ENCODE results near the gene SLU7. TPM values are rescaled to one million over a fixed set of nuclear protein-coding genes. Genes with fewer than 3 reads are reported as not detected.

Gene SLU7
- total and polyA plus RNA-seq, 2 of the 4 experiments (the other 2 are of a cell fraction), result 15.9 to 34.2 TPM

DNA sequence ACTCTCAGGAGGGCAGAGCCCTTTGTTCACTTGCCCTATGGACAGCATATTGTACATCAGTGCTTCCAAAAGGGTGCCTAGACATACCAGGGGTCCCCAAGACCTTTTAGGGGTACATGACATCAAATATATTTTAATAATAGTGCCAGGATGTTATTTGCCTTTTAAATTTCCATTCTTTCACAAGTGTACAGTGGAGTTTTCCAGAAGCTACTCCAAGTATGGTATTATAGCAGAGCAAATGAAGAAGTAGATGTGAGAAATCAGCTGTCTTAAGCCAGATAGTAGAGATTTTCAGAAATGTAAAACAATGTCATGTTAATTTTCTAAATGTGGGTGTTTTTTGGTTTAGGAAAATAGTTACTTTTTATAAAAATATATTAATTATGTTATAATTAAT lies 18.4 kb upstream of the SLU7 start:
- no peak overlapping the region for H3K23ac ChIP-seq (ENCODE audit: low read depth, low read length)
- ChIA-PET CTCF (interaction anchor here (2.0 kb wide), 1 partner anchor 9 kb away, joined by 16 read pairs; no protein-coding TSS in a partner anchor), POLR2A (ENCODE audit: unreplicated experiment) (no interaction called here)
- H4K8ac ChIP-seq (ENCODE audit: low read depth in 2 of 2, low read length in 2 of 2), result no peak overlapping the region
- H2AK9ac ChIP-seq (replicated peaks; ENCODE audit: low read depth, low read length, poor library complexity), result no peak overlapping the region
- in situ Hi-C loops (cut with MboI; ENCODE audit: low sequenced_read_pairs) (no loop called here), intact Hi-C loops (cut with micrococcal nuclease) (loop anchor here (10.0 kb wide), 1 partner anchor 1108 kb away; the partner anchor contains the start of gene GABRB2), dilution Hi-C loops (cut with HindIII; ENCODE audit: low sequenced_read_pairs, unreplicated experiment) (no loop called here)
- no peak overlapping the region for H3K27ac ChIP-seq (ENCODE audit: insufficient read depth, low read length)
- TF ChIP-seq, protein P1, sequence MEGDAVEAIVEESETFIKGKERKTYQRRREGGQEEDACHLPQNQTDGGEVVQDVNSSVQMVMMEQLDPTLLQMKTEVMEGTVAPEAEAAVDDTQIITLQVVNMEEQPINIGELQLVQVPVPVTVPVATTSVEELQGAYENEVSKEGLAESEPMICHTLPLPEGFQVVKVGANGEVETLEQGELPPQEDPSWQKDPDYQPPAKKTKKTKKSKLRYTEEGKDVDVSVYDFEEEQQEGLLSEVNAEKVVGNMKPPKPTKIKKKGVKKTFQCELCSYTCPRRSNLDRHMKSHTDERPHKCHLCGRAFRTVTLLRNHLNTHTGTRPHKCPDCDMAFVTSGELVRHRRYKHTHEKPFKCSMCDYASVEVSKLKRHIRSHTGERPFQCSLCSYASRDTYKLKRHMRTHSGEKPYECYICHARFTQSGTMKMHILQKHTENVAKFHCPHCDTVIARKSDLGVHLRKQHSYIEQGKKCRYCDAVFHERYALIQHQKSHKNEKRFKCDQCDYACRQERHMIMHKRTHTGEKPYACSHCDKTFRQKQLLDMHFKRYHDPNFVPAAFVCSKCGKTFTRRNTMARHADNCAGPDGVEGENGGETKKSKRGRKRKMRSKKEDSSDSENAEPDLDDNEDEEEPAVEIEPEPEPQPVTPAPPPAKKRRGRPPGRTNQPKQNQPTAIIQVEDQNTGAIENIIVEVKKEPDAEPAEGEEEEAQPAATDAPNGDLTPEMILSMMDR (conservative IDR thresholded peaks at IDR 0.05; ENCODE audit: low read depth, low read length), result no peak
- no peak for TF ChIP-seq SMC3 (IDR thresholded peaks at IDR 0.05; ENCODE audit: low read depth, low read length)
- TF ChIP-seq RAD21 (IDR thresholded peaks at IDR 0.05; ENCODE audit: low read length), result no peak
- TF ChIP-seq MXI1 (IDR thresholded peaks at IDR 0.05; ENCODE audit: borderline replicate concordance, low read depth, low read length), result no peak
- no peak for TF ChIP-seq RCOR1 (IDR thresholded peaks at IDR 0.05; ENCODE audit: insufficient replicate concordance, low read length)
- TF ChIP-seq MAFK (IDR thresholded peaks at IDR 0.05; ENCODE audit: low read depth, low read length), result no peak
- TF ChIP-seq, protein P2, sequence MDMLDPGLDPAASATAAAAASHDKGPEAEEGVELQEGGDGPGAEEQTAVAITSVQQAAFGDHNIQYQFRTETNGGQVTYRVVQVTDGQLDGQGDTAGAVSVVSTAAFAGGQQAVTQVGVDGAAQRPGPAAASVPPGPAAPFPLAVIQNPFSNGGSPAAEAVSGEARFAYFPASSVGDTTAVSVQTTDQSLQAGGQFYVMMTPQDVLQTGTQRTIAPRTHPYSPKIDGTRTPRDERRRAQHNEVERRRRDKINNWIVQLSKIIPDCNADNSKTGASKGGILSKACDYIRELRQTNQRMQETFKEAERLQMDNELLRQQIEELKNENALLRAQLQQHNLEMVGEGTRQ (IDR thresholded peaks at IDR 0.05; ENCODE audit: low read depth, low read length), result no peak
- ATAC-seq (ENCODE audit: low read depth) (no peak), DNase-seq (no peak)
- no peak overlapping the region for H3K56ac ChIP-seq (ENCODE audit: extremely low read depth, insufficient read depth, low read length)
- no TSS peak for BruUV-seq (replicated peaks)
- H4K5ac ChIP-seq (ENCODE audit: low read depth, low read length), result no peak overlapping the region
- no peak overlapping the region for H3K18ac ChIP-seq (ENCODE audit: low read depth, low read length)
- no peak overlapping the region for H2BK15ac ChIP-seq (ENCODE audit: low read depth, low read length)
- H3K4me3 ChIP-seq (ENCODE audit: insufficient read depth, low read depth, low read length), result no peak overlapping the region
- H3K36me3 ChIP-seq (ENCODE audit: control insufficient read depth, insufficient read depth, low read length), result no peaks in the 10 kb centered on the region
- H3K9me1 ChIP-seq (ENCODE audit: insufficient read depth, low read length), result no peaks in the 10 kb centered on the region
- no peak overlapping the region for H4K91ac ChIP-seq (ENCODE audit: insufficient read depth, low read depth, low read length)
- H3K79me1 ChIP-seq (ENCODE audit: low read depth in 1 of 2, low read length in 2 of 2), result no peaks in the 10 kb centered on the region
- peaks cover 3% of the 10 kb centered on the region; the same call in 1 of the 2 replicates for H3K4me1 ChIP-seq (ENCODE audit: control insufficient read depth, insufficient read depth, low read length)
- H2BK120ac ChIP-seq (ENCODE audit: low read depth, low read length), result no peak overlapping the region
- H2BK5ac ChIP-seq (ENCODE audit: low read depth, low read length, poor library complexity, severe bottlenecking), result no peak overlapping the region
- H3K27me3 ChIP-seq (ENCODE audit: control insufficient read depth, insufficient read depth, low read length), result no peaks in the 10 kb centered on the region
- H3K14ac ChIP-seq (replicated peaks; ENCODE audit: low read depth, low read length), result no peak overlapping the region
- no peak overlapping the region for H2AK5ac ChIP-seq (ENCODE audit: low read depth, low read length)
- no peaks in the 10 kb centered on the region for H3K9me3 ChIP-seq (ENCODE audit: control insufficient read depth, insufficient read depth, low read length)
- H3K4me2 ChIP-seq (ENCODE audit: low read depth, low read length), result no peak overlapping the region
- no peak overlapping the region for H3K4ac ChIP-seq (ENCODE audit: low read depth, low read length)
- H3K9ac ChIP-seq (ENCODE audit: low read depth, low read length), result no peak overlapping the region
- H2AFZ ChIP-seq (replicated peaks; ENCODE audit: low read length, poor library complexity), result no peak overlapping the region
- no peak overlapping the region for H2BK20ac ChIP-seq (ENCODE audit: low read depth, low read length)
- H4K20me1 ChIP-seq (ENCODE audit: insufficient read depth, low read length), result no peaks in the 10 kb centered on the region

All from IMR-90 (cell line).